ENCODE measurements around the gene FOXRED1. TPM values are rescaled to one million over a fixed set of nuclear protein-coding genes. Genes with fewer than 3 reads are reported as not detected.

FOXRED1 gene
- total and polyA plus RNA-seq, 9 of the 15 experiments (the other 6 are each of a cell fraction or from before 2014, with no cell fraction given) = 14.1 to 94.4 (median 53.1) TPM

- TF ChIP-seq MITF (IDR thresholded peaks at IDR 0.05) = 0 out of 2 replicates have a peak, but pooled peaks have one; percentile 36
- TF ChIP-seq ZBTB11 (CRISPR knock-in tag; IDR thresholded peaks at IDR 0.05) = peak in 2 of 3 experiments; percentile 69 to 93; a peak in 5 of 6 replicates
- no peak for TF ChIP-seq E4F1 (CRISPR knock-in tag; IDR thresholded peaks at IDR 0.05; ENCODE audit: borderline replicate concordance)
- TF ChIP-seq FOXK2 (conservative IDR thresholded peaks at IDR 0.05 in 1 of 2, IDR thresholded peaks at IDR 0.05 in 1 of 2; ENCODE audit: low read depth in 2 of 2) = peak in 1 of 2 experiments; percentile 66; a peak in 2 of 4 replicates
- TF ChIP-seq KHSRP (IDR thresholded peaks at IDR 0.05) = peak; percentile 86
- TF ChIP-seq MXI1 (IDR thresholded peaks at IDR 0.05; ENCODE audit: low read depth, low read length) = no peak; the same call in 1 of the 2 replicates
- TF ChIP-seq TBP (optimal IDR thresholded peaks at IDR 0.05; ENCODE audit: low read depth, low read length) = peak; percentile 77
- peak; percentile 49; the same call in 1 of the 2 replicates for TF ChIP-seq BHLHE40 (IDR thresholded peaks at IDR 0.05; ENCODE audit: low read length)
- TF ChIP-seq ZSCAN29 (IDR thresholded peaks at IDR 0.05) = peak; percentile 52; the same call in 1 of the 2 replicates
- no peak for TF ChIP-seq ZC3H8 (IDR thresholded peaks at IDR 0.05)
- TF ChIP-seq TAF9B (IDR thresholded peaks at IDR 0.05; ENCODE audit: partially characterized antibody) = peak; percentile 73
- TF ChIP-seq BRF2 (IDR thresholded peaks at IDR 0.05; ENCODE audit: borderline replicate concordance, insufficient read depth, insufficient read length) = no peak
- peak; percentile 67 for TF ChIP-seq CCNT2 (IDR thresholded peaks at IDR 0.05; ENCODE audit: borderline replicate concordance, extremely low read depth, insufficient read length, low read depth, low read length)
- TF ChIP-seq KDM1A (IDR thresholded peaks at IDR 0.05) = no peak
- no peak for TF ChIP-seq BRD4 (IDR thresholded peaks at IDR 0.05)
- TF ChIP-seq ZNF655 (CRISPR knock-in tag; IDR thresholded peaks at IDR 0.05) = no peak
- TF ChIP-seq ZEB2 (IDR thresholded peaks at IDR 0.05) = no peak
Observed at GRCh38 chr11:126268708-126269579, at the start of gene FOXRED1, which contains the start of gene SRPRA (continued).

All from K562 (cell line).